ENCODE results near the gene RASSF5.

RASSF5 gene

GRCh38 chr1:206637605-206638004, 130.3 kb downstream of the RASSF5 start:
- peak overlapping the region; percentile 92; the same call in 1 of the 2 replicates for H3K4me3 ChIP-seq (ENCODE audit: low read depth, low read length)
- TF ChIP-seq CTCF (IDR thresholded peaks at IDR 0.05; ENCODE audit: low read depth, low read length) = no peak

All from WI38 (cell line).